H1 (cell line): ENCODE data around the gene IRF7. TPM values are rescaled to one million over a fixed set of nuclear protein-coding genes. Genes with fewer than 3 reads are reported as not detected.

Source experiments
- CTCF ChIA-PET: fragments of 300-600 bp; sonication (Branson Sonifier 250); formaldehyde crosslinking; loops from one replicate; lab custom pipeline; 2021; ENCODE audit not compliant: partially characterized antibody; lab: Charles Lee
- POLR2A ChIA-PET: fragments of 300-600 bp; sonication (Branson Sonifier 250); formaldehyde crosslinking; loops from one replicate; lab custom pipeline; 2021; ENCODE audit warnings: inconsistent platforms; ENCODE audit not compliant: partially characterized antibody; lab: Charles Lee
- DNase-seq, 2 experiments: peaks; one replicate each; pipeline versions ENCODE4 v3.0.0 to v3.0.0-alpha.2; 2010 to 2022; ENCODE audit warnings: low spot score in 2 of 2, low read depth in 1 of 2, mixed read lengths in 1 of 2
- FAIRE-seq: peaks from 2 replicates; lab custom pipeline; 2011; peaks lifted over from hg19 to GRCh38; lab: Jason Lieb, UNC
- H2AFZ ChIP-seq: 2 replicates; pipeline ENCODE4 v1.8.1; 2012; ENCODE audit warnings: low read length, inconsistent platforms
- H2AK5ac ChIP-seq: 2 replicates; pipeline ENCODE4 v1.6.1; 2013; ENCODE audit warnings: low read depth, low read length
- H2BK120ac ChIP-seq: replicated peaks from 2 replicates; pipeline ENCODE3; 2013; ENCODE audit warnings: low read depth, low read length, inconsistent platforms
- H2BK12ac ChIP-seq: 2 replicates; pipeline ENCODE4 v1.6.1; 2013; ENCODE audit warnings: low read depth, low read length
- H2BK15ac ChIP-seq: 2 replicates; pipeline ENCODE4 v1.6.1; 2013; ENCODE audit warnings: low read length
- H2BK20ac ChIP-seq: 2 replicates; pipeline ENCODE4 v1.6.1; 2013; ENCODE audit warnings: low read length
- H2BK5ac ChIP-seq: 2 replicates; pipeline ENCODE4 v1.6.1; 2013; ENCODE audit warnings: low read depth, low read length
- H3K14ac ChIP-seq: 2 replicates; pipeline ENCODE4 v1.6.1; 2013; ENCODE audit warnings: inconsistent platforms; ENCODE audit not compliant: insufficient read length
- H3K18ac ChIP-seq: 2 replicates; pipeline ENCODE4 v1.6.1; 2013; ENCODE audit warnings: low read length; ENCODE audit errors: extremely low read depth
- H3K23ac ChIP-seq: 2 replicates; pipeline ENCODE4 v1.6.1; 2013; ENCODE audit warnings: inconsistent platforms; ENCODE audit not compliant: insufficient read length
- H3K23me2 ChIP-seq: 2 replicates; pipeline ENCODE4 v1.6.1; 2013; ENCODE audit warnings: low read depth, low read length
- H3K27ac ChIP-seq: 2 replicates; pipeline ENCODE4 v1.6.1; 2011; ENCODE audit warnings: low read depth, low read length, inconsistent platforms
- H3K27me3 ChIP-seq, 4 experiments: replicated peaks in 1 of 4; 1 replicate in 1 of 4; 2 replicates in 3 of 4; pipeline versions ENCODE4 v1.6.1 to v1.8.1; 2011 to 2013; ENCODE audit warnings: low read length in 3 of 4, mild to moderate bottlenecking in 3 of 4, inconsistent platforms in 2 of 4, mixed read lengths in 2 of 4, moderate library complexity in 1 of 4; ENCODE audit not compliant: control insufficient read depth in 3 of 4, insufficient read depth in 3 of 4; ENCODE audit errors: extremely low read depth in 1 of 4
- H3K36me3 ChIP-seq, 4 experiments: 2 replicates each; pipeline versions ENCODE4 v1.6.1 to v1.8.1; 2011 to 2013; ENCODE audit warnings: mild to moderate bottlenecking in 4 of 4, low read length in 3 of 4, moderate library complexity in 2 of 4, control low read depth in 1 of 4, inconsistent platforms in 1 of 4; ENCODE audit not compliant: insufficient read depth in 4 of 4, control insufficient read depth in 2 of 4
- H3K4ac ChIP-seq: replicated peaks from 2 replicates; pipeline ENCODE3; 2013; ENCODE audit warnings: low read length, low read depth, mixed read lengths, inconsistent platforms; ENCODE audit not compliant: insufficient read length
- H3K4me1 ChIP-seq, 4 experiments: replicated peaks in 1 of 4; 1 replicate in 1 of 4; 2 replicates in 3 of 4; pipeline versions ENCODE4 v1.6.1 to v1.8.1; 2011 to 2013; ENCODE audit warnings: low read length in 3 of 4, inconsistent platforms in 2 of 4, mixed read lengths in 1 of 4; ENCODE audit not compliant: insufficient read depth in 4 of 4, control insufficient read depth in 3 of 4
- H3K4me2 ChIP-seq, 2 experiments: 2 replicates each; pipeline versions ENCODE4 v1.6.1 to v1.8.1; 2011 to 2013; ENCODE audit warnings: low read depth in 2 of 2, low read length in 2 of 2, control low read depth in 1 of 2, inconsistent platforms in 1 of 2, mild to moderate bottlenecking in 1 of 2; ENCODE audit not compliant: insufficient read depth in 1 of 2
- H3K4me3 ChIP-seq, 4 experiments: fragments of 200-600, 300-600 bp in 1 of 4; sonication (generic), shearing (Covaris generic), sonication (Bioruptor Twin) in 1 of 4; 2 replicates each; pipeline versions ENCODE4 v1.5.1 to v1.8.1; 2011 to 2016; ENCODE audit warnings: low read length in 4 of 4, low read depth in 3 of 4, control low read depth in 2 of 4, inconsistent platforms in 2 of 4, mild to moderate bottlenecking in 2 of 4, mixed read lengths in 1 of 4, moderate library complexity in 1 of 4; ENCODE audit not compliant: insufficient read depth in 2 of 4; ENCODE audit errors: extremely low read depth in 1 of 4
- H3K56ac ChIP-seq: replicated peaks from 2 replicates; pipeline ENCODE3; 2013; ENCODE audit warnings: low read depth, mild to moderate bottlenecking, mixed read lengths, low read length, inconsistent platforms; ENCODE audit not compliant: insufficient read length
- H3K79me1 ChIP-seq: 2 replicates; pipeline ENCODE4 v1.6.1; 2013; ENCODE audit warnings: low read depth, low read length, control low read depth
- H3K79me2 ChIP-seq, 2 experiments: 2 replicates each; pipeline versions ENCODE4 v1.6.1 to v1.8.1; 2012 to 2013; ENCODE audit warnings: low read length in 2 of 2, mild to moderate bottlenecking in 2 of 2, inconsistent platforms in 1 of 2; ENCODE audit not compliant: insufficient read depth in 2 of 2, control insufficient read depth in 1 of 2
- H3K9ac ChIP-seq, 4 experiments: replicated peaks in 1 of 4; 1 replicate in 1 of 4; 2 replicates in 3 of 4; pipeline versions ENCODE4 v1.6.1 to v1.8.1; 2011 to 2013; ENCODE audit warnings: low read depth in 3 of 4, low read length in 3 of 4, control low read depth in 2 of 4, mild to moderate bottlenecking in 2 of 4, moderate library complexity in 2 of 4, inconsistent platforms in 1 of 4; ENCODE audit errors: extremely low read depth in 1 of 4
- H3K9me3 ChIP-seq, 2 experiments: 2 replicates each; pipeline versions ENCODE4 v1.6.1 to v1.8.1; 2012 to 2013; ENCODE audit warnings: mild to moderate bottlenecking in 2 of 2, moderate library complexity in 2 of 2, control low read depth in 1 of 2, inconsistent platforms in 1 of 2, low read depth in 1 of 2, low read length in 1 of 2, mixed read lengths in 1 of 2; ENCODE audit not compliant: insufficient read depth in 2 of 2
- H4K20me1 ChIP-seq, 2 experiments: replicated peaks in 1 of 2; 2 replicates each; pipeline versions ENCODE3 to v1.8.1; 2011 to 2013; ENCODE audit warnings: inconsistent platforms in 2 of 2, low read length in 2 of 2, mild to moderate bottlenecking in 1 of 2; ENCODE audit not compliant: insufficient read depth in 2 of 2, control insufficient read depth in 1 of 2
- H4K5ac ChIP-seq: 2 replicates; pipeline ENCODE4 v1.6.1; 2013; ENCODE audit warnings: low read length, low read depth, mixed read lengths, inconsistent platforms; ENCODE audit not compliant: insufficient read length
- H4K8ac ChIP-seq: 2 replicates; pipeline ENCODE4 v1.8.0; 2013; ENCODE audit warnings: mild to moderate bottlenecking, moderate library complexity, low read length, inconsistent platforms; ENCODE audit not compliant: insufficient read depth; ENCODE audit errors: extremely low read depth
- H4K91ac ChIP-seq: replicated peaks from 2 replicates; pipeline ENCODE3; 2013; ENCODE audit warnings: low read length, mixed read lengths, inconsistent platforms; ENCODE audit not compliant: insufficient read length
- CBX8 ChIP-seq: fragments of 300-800, 300-1000 bp; sonication (generic); IDR thresholded peaks from 2 replicates; pipeline ENCODE4 v1.7.1; 2016; ENCODE audit warnings: low read depth, low read length, borderline replicate concordance
- CEBPB ChIP-seq: IDR thresholded peaks from 2 replicates; pipeline ENCODE4 v1.6.1; 2012; ENCODE audit warnings: low read depth, low read length
- CHD1 ChIP-seq: IDR thresholded peaks from 2 replicates; pipeline ENCODE4 v1.6.1; 2012; ENCODE audit warnings: low read depth, low read length, improper control_type of control experiment
- CHD2 ChIP-seq: IDR thresholded peaks from 2 replicates; pipeline ENCODE4 v1.6.1; 2012; ENCODE audit warnings: low read length, improper control_type of control experiment
- EGR1 ChIP-seq: IDR thresholded peaks from 2 replicates; pipeline ENCODE4 v1.6.1; 2011; ENCODE audit warnings: low read depth, low read length, borderline replicate concordance
- EP300 ChIP-seq, 2 experiments: IDR thresholded peaks; 1 replicate in 1 of 2; 2 replicates in 1 of 2; pipeline ENCODE4 v1.6.1; 2011 to 2012; ENCODE audit warnings: low read depth in 2 of 2, low read length in 2 of 2, mild to moderate bottlenecking in 2 of 2, borderline replicate concordance in 1 of 2, inconsistent platforms in 1 of 2, moderate library complexity in 1 of 2
- NRF1 ChIP-seq: IDR thresholded peaks from 2 replicates; pipeline ENCODE4 v1.6.1; 2011; ENCODE audit warnings: mild to moderate bottlenecking, low read depth, low read length, improper control_type of control experiment
- SP1 ChIP-seq: IDR thresholded peaks from 2 replicates; pipeline ENCODE4 v1.6.1; 2011; ENCODE audit warnings: low read depth, low read length
- TAF7 ChIP-seq: optimal IDR thresholded peaks from 2 replicates; pipeline ENCODE3; 2011; ENCODE audit warnings: low read depth, mild to moderate bottlenecking, inconsistent platforms, low read length, moderate library complexity, borderline replicate concordance
- whole genome bisulfite sequencing, 2 experiments: shearing (Covaris generic) in 1 of 2; methylation state at CpG; one replicate each; pipeline versions ENCODE4 v1.1.6 to v1.1.7; 2013 to 2015; ENCODE audit warnings: low lambda C conversion rate in 2 of 2, mixed read lengths in 2 of 2, inconsistent platforms in 1 of 2, low coverage in 1 of 2, missing lambda C conversion rate in 1 of 2; ENCODE audit not compliant: insufficient replicate concordance in 2 of 2, insufficient coverage in 1 of 2, insufficient read length in 1 of 2; ENCODE audit errors: extremely low coverage in 1 of 2, missing lambda C conversion rate in 1 of 2; 5-methylcytosine and 5-hydroxymethylcytosine counted together
- polyA plus RNA-seq, 7 experiments: library from polyadenylated mRNA; depleted of rRNA in 3 of 7; stranded (reverse) in 5 of 7; unstranded in 2 of 7; fragments of >200 nt in 5 of 7; fragments of 200-250 nt in 2 of 7; gene quantifications; 1 replicate in 5 of 7; 2 replicates in 1 of 7; 4 replicates in 1 of 7; pipeline versions ENCODE4 v1.2.1 to v1.2.3, GENCODE V29; 2011 to 2013; ENCODE audit warnings: missing spikeins in 2 of 7, mixed read lengths in 2 of 7
- total RNA-seq: library from RNA; stranded (reverse); fragmentation: NEBNext Ultra II Directional; extraction: Animal tissue kit (Norgen Biotek cat#: 25700); gene quantifications from 2 replicates; pipeline ENCODE4 v1.2.1, GENCODE V29; 2021
- TF ChIP-seq, protein P1 (sequence below), 3 experiments: IDR thresholded peaks; 1 replicate in 2 of 3; 2 replicates in 1 of 3; pipeline versions ENCODE4 v1.5.1 to v1.6.1; 2011; ENCODE audit warnings: low read length in 3 of 3, mild to moderate bottlenecking in 3 of 3, inconsistent platforms in 2 of 3, low read depth in 1 of 3, moderate library complexity in 1 of 3; ENCODE audit not compliant: insufficient read depth in 1 of 3; ENCODE audit errors: control extremely low read depth in 1 of 3

IRF7 gene
- total and polyA plus RNA-seq, 2 of the 8 experiments (the other 6 are each of a cell fraction or from before 2014, with no cell fraction given) = 9.1 to 9.6 TPM

DNA sequence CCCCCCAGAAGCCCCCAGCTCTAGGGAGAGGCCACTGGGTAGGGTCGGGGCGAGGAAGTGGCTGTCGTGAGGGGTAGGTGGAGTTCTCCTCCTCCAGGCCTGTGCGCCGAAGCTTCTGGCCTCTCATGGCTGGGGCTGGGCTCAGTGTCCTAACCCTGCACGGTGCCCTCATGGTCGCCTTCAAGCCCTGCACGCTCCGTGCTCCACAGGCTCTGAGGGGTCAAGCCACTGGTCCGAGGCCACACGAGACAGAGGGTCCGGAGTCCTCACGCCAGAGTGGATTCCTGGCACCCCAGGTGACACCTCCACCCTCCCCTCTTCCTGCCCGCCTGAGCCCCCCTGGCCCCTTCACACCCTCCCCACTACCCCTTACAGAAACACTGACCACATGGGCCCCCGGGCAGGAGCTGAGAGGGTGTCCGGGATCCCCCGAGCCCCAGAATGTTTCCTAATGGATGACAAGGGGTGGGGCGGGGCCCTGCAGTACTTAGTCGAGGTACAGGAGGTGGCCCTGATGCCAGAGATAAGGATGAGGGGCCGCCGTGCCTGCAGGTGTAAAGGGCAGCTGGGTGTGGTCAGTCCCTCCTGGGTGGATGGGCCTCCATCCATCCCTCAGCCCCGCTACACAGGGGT is 10.0 kb upstream of the IRF7 start:
- Histone ChIP-seq H2BK20ac (no peak overlapping the region), H4K5ac (no peak overlapping the region), H2BK120ac (no peak overlapping the region), H3K79me1 (no peaks in the 10 kb centered on the region), H3K56ac (no peak overlapping the region), H2BK5ac (no peak overlapping the region), H3K36me3 (no peaks in the 10 kb centered on the region), H3K4me3 (no peak overlapping the region), H3K18ac (no peak overlapping the region), H3K4me1 (peaks cover 0 to 6% (median under 1%) of the 10 kb centered on the region in 4 experiments; a peak in 2 of 7 replicates), H3K4ac (no peak overlapping the region), H2BK15ac (no peak overlapping the region), H4K91ac (no peak overlapping the region), H2BK12ac (no peak overlapping the region), H3K27me3 (peaks cover 3 to 14% (median 10%) of the 10 kb centered on the region in 4 experiments; a peak in 6 of 7 replicates), H3K9me3 (no peaks in the 10 kb centered on the region), H3K23ac (no peak overlapping the region), H4K20me1 (peaks cover 0 to 7% of the 10 kb centered on the region in 2 experiments), H3K23me2 (no peaks in the 10 kb centered on the region; the same call in 1 of the 2 replicates), H4K8ac (no peak overlapping the region), H3K79me2 (no peaks in the 10 kb centered on the region), H3K4me2 (0 out of 4 replicates have a peak overlapping the region, but pooled peaks of 1 of the 2 experiments have one; percentile 39), H3K27ac (no peak overlapping the region), H2AK5ac (no peak overlapping the region), H2AFZ (no peak overlapping the region), H3K14ac (no peak overlapping the region), H3K9ac (no peak overlapping the region)
- WGBS, 2 experiments = 87% methylated on average over 16 of the region's 22 CpGs; no CpG with 5 or more reads in 1 of the 2 experiments
- DNase-seq (no peak), FAIRE-seq (no peak)
- ChIA-PET POLR2A (interaction anchor here (1.6 to 2.5 kb wide), 4 partner anchors 10 to 89 kb away, joined by 5 to 8 read pairs (median 8); partner anchors contain the start of genes DRD4, IRF7 and LRRC56), CTCF (interaction anchor here (0.8 kb wide), 1 partner anchor 30 kb away, joined by 3 read pairs; no protein-coding TSS in a partner anchor)
- TF ChIP-seq SP1 (no peak), CHD1 (no peak), CEBPB (no peak), EP300 (IDR thresholded peaks at IDR 0.05; ENCODE audit: borderline replicate concordance in 1 of 2, low read depth in 2 of 2, low read length in 2 of 2) (no peak), EGR1 (no peak), CHD2 (no peak), TAF7 (no peak), CBX8 (no peak), NRF1 (no peak)
- TF ChIP-seq, protein P1, sequence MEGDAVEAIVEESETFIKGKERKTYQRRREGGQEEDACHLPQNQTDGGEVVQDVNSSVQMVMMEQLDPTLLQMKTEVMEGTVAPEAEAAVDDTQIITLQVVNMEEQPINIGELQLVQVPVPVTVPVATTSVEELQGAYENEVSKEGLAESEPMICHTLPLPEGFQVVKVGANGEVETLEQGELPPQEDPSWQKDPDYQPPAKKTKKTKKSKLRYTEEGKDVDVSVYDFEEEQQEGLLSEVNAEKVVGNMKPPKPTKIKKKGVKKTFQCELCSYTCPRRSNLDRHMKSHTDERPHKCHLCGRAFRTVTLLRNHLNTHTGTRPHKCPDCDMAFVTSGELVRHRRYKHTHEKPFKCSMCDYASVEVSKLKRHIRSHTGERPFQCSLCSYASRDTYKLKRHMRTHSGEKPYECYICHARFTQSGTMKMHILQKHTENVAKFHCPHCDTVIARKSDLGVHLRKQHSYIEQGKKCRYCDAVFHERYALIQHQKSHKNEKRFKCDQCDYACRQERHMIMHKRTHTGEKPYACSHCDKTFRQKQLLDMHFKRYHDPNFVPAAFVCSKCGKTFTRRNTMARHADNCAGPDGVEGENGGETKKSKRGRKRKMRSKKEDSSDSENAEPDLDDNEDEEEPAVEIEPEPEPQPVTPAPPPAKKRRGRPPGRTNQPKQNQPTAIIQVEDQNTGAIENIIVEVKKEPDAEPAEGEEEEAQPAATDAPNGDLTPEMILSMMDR (IDR thresholded peaks at IDR 0.05; ENCODE audit: control extremely low read depth in 1 of 3, insufficient read depth in 1 of 3, low read depth in 1 of 3, low read length in 3 of 3) = no peak
